ENCODE measurements around the gene NELFCD. TPM values are rescaled to one million over a fixed set of nuclear protein-coding genes. Genes with fewer than 3 reads are reported as not detected.

Gene NELFCD
- total and polyA plus RNA-seq, 2 donors (not counting 1 experiment from before 2014, with no cell fraction given), result 46.9 to 78.8 TPM

GRCh38 chr20:59025086-59025485 lies 44.0 kb downstream of the NELFCD start:
- H2AFZ ChIP-seq (ENCODE audit: low read length), result no peak overlapping the region
- no peak for DNase-seq (ENCODE audit: low read depth in 2 of 2)
- H3K4me1 ChIP-seq (ENCODE audit: control insufficient read depth, extremely low read depth, insufficient read depth, low read length), result peaks cover 2% of the 10 kb centered on the region
- peaks cover 5% of the 10 kb centered on the region for H3K36me3 ChIP-seq (ENCODE audit: control insufficient read depth, insufficient read depth, low read length)
- no peak overlapping the region for H3K27ac ChIP-seq (ENCODE audit: insufficient read depth, low read length)
- TF ChIP-seq EZH2 (IDR thresholded peaks at IDR 0.05; ENCODE audit: low read length, missing control alignments), result no peak
- TF ChIP-seq, protein P1, sequence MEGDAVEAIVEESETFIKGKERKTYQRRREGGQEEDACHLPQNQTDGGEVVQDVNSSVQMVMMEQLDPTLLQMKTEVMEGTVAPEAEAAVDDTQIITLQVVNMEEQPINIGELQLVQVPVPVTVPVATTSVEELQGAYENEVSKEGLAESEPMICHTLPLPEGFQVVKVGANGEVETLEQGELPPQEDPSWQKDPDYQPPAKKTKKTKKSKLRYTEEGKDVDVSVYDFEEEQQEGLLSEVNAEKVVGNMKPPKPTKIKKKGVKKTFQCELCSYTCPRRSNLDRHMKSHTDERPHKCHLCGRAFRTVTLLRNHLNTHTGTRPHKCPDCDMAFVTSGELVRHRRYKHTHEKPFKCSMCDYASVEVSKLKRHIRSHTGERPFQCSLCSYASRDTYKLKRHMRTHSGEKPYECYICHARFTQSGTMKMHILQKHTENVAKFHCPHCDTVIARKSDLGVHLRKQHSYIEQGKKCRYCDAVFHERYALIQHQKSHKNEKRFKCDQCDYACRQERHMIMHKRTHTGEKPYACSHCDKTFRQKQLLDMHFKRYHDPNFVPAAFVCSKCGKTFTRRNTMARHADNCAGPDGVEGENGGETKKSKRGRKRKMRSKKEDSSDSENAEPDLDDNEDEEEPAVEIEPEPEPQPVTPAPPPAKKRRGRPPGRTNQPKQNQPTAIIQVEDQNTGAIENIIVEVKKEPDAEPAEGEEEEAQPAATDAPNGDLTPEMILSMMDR (conservative IDR thresholded peaks at IDR 0.05 in 1 of 2, IDR thresholded peaks at IDR 0.05 in 1 of 2; ENCODE audit: low read depth in 1 of 2, low read length in 2 of 2), result no peak
- no peaks in the 10 kb centered on the region for H3K27me3 ChIP-seq (ENCODE audit: control insufficient read depth, insufficient read depth, low read length)
- H3K4me3 ChIP-seq (replicated peaks in 1 of 4; ENCODE audit: control extremely low read depth in 1 of 4, insufficient read depth in 1 of 4, low read depth in 3 of 4, low read length in 4 of 4), result no peak overlapping the region
- peaks cover 35% of the 10 kb centered on the region for H3K79me2 ChIP-seq (ENCODE audit: control insufficient read depth, insufficient read depth, low read length)
- no peaks in the 10 kb centered on the region for H3K9me3 ChIP-seq (ENCODE audit: control insufficient read depth, insufficient read depth, low read depth, low read length)
- peaks cover 2% of the 10 kb centered on the region for H4K20me1 ChIP-seq (ENCODE audit: control insufficient read depth, extremely low read depth, insufficient read depth, low read length)
- no peak overlapping the region for H3K9ac ChIP-seq (ENCODE audit: insufficient read depth, low read length)
- H3K4me2 ChIP-seq (ENCODE audit: extremely low read depth, insufficient read depth, low read length), result no peak overlapping the region

GRCh38 chr20:59025511-59025910 lies 44.5 kb downstream of the NELFCD start:
- no peaks in the 10 kb centered on the region for H3K27me3 ChIP-seq (ENCODE audit: control insufficient read depth, insufficient read depth, low read length)
- no peaks in the 10 kb centered on the region for H3K9me3 ChIP-seq (ENCODE audit: control insufficient read depth, insufficient read depth, low read depth, low read length)
- H3K79me2 ChIP-seq (ENCODE audit: control insufficient read depth, insufficient read depth, low read length), result peaks cover 39% of the 10 kb centered on the region
- no peak overlapping the region for H3K4me3 ChIP-seq (replicated peaks in 1 of 4; ENCODE audit: control extremely low read depth in 1 of 4, insufficient read depth in 1 of 4, low read depth in 3 of 4, low read length in 4 of 4)
- peaks cover 2% of the 10 kb centered on the region for H3K4me1 ChIP-seq (ENCODE audit: control insufficient read depth, extremely low read depth, insufficient read depth, low read length)
- H3K4me2 ChIP-seq (ENCODE audit: extremely low read depth, insufficient read depth, low read length), result no peak overlapping the region
- peaks cover 5% of the 10 kb centered on the region for H3K36me3 ChIP-seq (ENCODE audit: control insufficient read depth, insufficient read depth, low read length)
- no peak overlapping the region for H3K27ac ChIP-seq (ENCODE audit: insufficient read depth, low read length)
- H4K20me1 ChIP-seq (ENCODE audit: control insufficient read depth, extremely low read depth, insufficient read depth, low read length), result peaks cover 2% of the 10 kb centered on the region
- TF ChIP-seq, protein P1 (conservative IDR thresholded peaks at IDR 0.05 in 1 of 2, IDR thresholded peaks at IDR 0.05 in 1 of 2; ENCODE audit: low read depth in 1 of 2, low read length in 2 of 2), result no peak
- TF ChIP-seq EZH2 (IDR thresholded peaks at IDR 0.05; ENCODE audit: low read length, missing control alignments), result no peak
- no peak overlapping the region for H3K9ac ChIP-seq (ENCODE audit: insufficient read depth, low read length)
- H2AFZ ChIP-seq (ENCODE audit: low read length), result no peak overlapping the region
- DNase-seq (ENCODE audit: low read depth in 2 of 2), result no peak

GRCh38 chr20:59026904-59027740 lies 46.1 kb downstream of the NELFCD start:
- TF ChIP-seq EZH2 (IDR thresholded peaks at IDR 0.05; ENCODE audit: low read length, missing control alignments), result no peak
- TF ChIP-seq, protein P1 (conservative IDR thresholded peaks at IDR 0.05 in 1 of 2, IDR thresholded peaks at IDR 0.05 in 1 of 2; ENCODE audit: low read depth in 1 of 2, low read length in 2 of 2), result no peak
- peaks cover 10% of the 10 kb centered on the region for H3K4me1 ChIP-seq (ENCODE audit: control insufficient read depth, extremely low read depth, insufficient read depth, low read length)
- H3K4me3 ChIP-seq (replicated peaks in 1 of 4; ENCODE audit: control extremely low read depth in 1 of 4, insufficient read depth in 1 of 4, low read depth in 3 of 4, low read length in 4 of 4), result peak overlapping the region in 1 of 4 experiments; percentile 11
- H3K27me3 ChIP-seq (ENCODE audit: control insufficient read depth, insufficient read depth, low read length), result no peaks in the 10 kb centered on the region
- no peak overlapping the region for H3K27ac ChIP-seq (ENCODE audit: insufficient read depth, low read length)
- H3K4me2 ChIP-seq (ENCODE audit: extremely low read depth, insufficient read depth, low read length), result no peak overlapping the region
- H3K79me2 ChIP-seq (ENCODE audit: control insufficient read depth, insufficient read depth, low read length), result peaks cover 53% of the 10 kb centered on the region
- peaks cover 5% of the 10 kb centered on the region for H3K36me3 ChIP-seq (ENCODE audit: control insufficient read depth, insufficient read depth, low read length)
- no peak for DNase-seq (ENCODE audit: low read depth in 2 of 2)
- no peaks in the 10 kb centered on the region for H3K9me3 ChIP-seq (ENCODE audit: control insufficient read depth, insufficient read depth, low read depth, low read length)
- peaks cover 2% of the 10 kb centered on the region for H4K20me1 ChIP-seq (ENCODE audit: control insufficient read depth, extremely low read depth, insufficient read depth, low read length)
- H2AFZ ChIP-seq (ENCODE audit: low read length), result no peak overlapping the region
- H3K9ac ChIP-seq (ENCODE audit: insufficient read depth, low read length), result no peak overlapping the region

Data from fibroblast of lung (primary cell).